Measurements from ENCODE around the gene SAE1.
"Not testable (repeated sequence)": the region's sequence is repeated elsewhere in the genome, so short reads cannot be mapped to it uniquely, and the experiment has no call there.

SAE1 gene

GRCh38 chr19:47130120-47130588, 481 bp upstream of the SAE1 start:
- no peak for DNase-seq (ENCODE audit: low read depth in 3 of 3)

DNA sequence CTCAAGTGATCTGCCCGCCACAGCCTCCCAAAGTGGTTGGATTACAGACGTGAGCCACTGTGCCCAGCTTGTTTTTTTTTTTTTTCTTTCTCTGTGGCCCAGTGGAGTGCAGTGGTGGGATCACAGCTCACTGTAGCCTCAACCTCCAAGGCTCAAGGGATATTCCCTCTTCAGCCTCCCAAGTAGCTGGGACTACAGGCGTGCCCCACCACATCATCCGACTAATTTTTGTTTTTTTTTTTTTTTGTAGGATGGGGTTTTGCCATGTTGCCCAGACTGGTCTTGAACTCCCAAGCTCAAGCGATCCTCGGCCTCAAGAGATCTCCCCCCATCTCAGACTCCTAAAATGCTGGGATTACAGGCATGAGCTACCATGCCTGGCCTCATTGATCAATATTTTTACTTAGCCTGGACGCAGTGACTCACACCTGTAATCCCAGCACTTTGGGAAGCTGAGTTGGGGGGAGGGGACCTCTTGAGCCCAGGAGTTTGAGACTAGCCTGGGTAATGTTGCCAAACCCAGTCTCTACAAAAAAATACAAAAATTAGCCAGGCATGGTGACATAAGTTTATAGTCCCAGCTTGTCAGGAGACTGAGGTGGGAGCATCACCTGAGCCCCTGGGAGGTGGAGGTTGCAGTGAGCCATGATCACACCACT, 1.7 kb downstream of the SAE1 start:
- no peak for DNase-seq (ENCODE audit: low read depth in 3 of 3)

GRCh38 chr19:47133021-47133471, 2.4 kb downstream of the SAE1 start:
- DNase-seq (ENCODE audit: low read depth in 3 of 3) = no peak

DNA sequence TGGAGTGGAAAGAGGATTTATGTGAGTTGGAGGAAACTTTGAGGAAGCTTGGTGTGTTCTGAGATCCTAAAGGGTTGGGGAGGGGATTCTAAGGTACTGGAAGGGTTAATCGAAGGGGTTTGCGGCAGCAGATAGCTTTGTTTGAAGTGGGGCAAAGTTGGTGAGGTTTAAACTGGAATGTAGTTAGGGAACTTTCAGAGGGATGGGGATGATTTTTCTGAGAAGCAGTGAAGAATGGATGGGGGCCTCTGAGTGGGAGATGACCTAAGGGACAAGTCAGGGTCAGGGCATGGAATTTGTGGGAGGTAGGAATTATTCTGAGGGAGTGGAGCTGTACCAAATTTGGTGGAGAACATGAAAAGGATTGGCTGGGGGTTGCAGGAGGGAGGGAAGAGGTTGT, 3.9 kb downstream of the SAE1 start:
- no peak for DNase-seq (ENCODE audit: low read depth in 3 of 3)

DNA sequence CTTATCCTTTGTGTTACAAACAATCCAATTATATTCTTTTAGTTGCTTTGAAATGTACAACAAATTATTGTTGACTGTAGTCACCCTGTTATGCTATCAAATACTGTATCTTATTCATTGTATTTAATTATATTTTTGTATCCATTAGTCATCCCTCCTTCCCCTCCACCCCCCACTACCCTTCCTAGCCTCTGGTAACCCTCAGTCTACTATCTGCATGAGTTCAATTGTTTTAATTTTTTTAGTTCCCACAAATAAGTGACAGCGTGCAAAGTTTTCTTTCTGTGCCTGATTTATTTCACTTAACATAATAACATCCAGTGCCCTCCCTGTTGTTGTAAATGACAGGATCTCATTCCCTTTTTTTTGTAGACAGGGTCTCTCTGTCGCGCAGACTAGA, 4.5 kb downstream of the SAE1 start:
- no peak for DNase-seq (ENCODE audit: low read depth in 3 of 3)

DNA sequence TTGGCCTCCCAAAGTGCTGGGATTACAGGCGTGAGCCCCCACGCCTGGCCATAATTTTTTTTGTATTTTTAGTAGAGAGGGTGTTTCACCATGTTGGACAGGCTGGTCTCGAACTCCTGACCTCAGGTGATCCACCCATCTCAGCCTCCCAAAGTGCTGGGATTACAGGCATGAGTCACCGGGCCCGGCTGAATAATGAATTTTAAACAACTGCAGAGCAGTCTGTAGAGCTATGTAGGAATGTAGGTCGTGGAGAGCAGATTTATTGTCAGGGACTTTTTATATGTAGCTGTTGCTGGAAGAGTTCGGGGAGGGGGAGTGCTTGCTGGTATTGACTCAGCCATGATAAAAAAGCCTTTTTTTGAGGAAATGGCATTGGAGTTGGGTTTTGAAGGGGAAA, 10.6 kb downstream of the SAE1 start:
- DNase-seq (ENCODE audit: low read depth in 3 of 3) = not testable (repeated sequence)

DNA sequence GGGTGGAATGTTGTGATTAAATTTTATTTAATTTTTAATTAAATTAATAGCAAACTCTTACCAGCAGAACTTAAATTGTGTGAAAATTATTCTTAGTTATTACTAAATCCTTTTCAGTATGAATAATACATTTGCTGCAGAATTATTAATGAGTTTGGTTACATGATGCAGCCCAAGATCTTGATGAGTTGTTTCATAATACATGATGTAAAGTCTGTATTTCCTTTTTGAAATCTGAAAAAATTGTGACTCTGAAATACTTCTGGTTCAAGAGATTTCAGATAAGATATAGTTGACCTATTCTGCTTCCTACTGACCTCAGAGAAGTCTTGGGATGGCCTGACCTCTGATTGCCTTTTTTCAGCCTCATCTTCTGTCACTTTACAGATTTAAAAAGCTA, 11.1 kb downstream of the SAE1 start:
- DNase-seq (ENCODE audit: low read depth in 3 of 3) = no peak

GRCh38 chr19:47142779-47143178, 12.1 kb downstream of the SAE1 start:
- DNase-seq (ENCODE audit: low read depth in 3 of 3) = no peak

GRCh38 chr19:47143322-47144073, 12.9 kb downstream of the SAE1 start:
- no peak for DNase-seq (ENCODE audit: low read depth in 3 of 3)

DNA sequence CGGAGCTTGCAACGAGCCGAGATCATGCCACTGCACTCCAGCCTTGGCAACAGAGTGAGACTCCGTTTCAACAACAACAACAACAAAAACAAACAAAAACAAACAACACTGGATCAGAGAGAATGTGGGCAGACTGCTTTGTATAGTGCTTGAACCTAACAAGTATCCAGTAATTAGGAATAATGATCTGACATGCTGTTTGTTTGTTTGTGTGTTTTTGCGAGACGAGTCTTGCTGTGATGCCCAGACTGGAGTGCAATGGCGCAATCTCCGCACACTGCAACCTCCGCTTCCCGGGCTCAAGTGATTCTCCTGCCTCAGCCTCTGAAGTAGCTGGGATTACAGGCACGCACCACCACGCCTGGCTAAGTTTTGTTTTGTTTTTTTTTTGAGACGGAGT, 14.0 kb downstream of the SAE1 start:
- DNase-seq (ENCODE audit: low read depth in 3 of 3) = no peak

DNA sequence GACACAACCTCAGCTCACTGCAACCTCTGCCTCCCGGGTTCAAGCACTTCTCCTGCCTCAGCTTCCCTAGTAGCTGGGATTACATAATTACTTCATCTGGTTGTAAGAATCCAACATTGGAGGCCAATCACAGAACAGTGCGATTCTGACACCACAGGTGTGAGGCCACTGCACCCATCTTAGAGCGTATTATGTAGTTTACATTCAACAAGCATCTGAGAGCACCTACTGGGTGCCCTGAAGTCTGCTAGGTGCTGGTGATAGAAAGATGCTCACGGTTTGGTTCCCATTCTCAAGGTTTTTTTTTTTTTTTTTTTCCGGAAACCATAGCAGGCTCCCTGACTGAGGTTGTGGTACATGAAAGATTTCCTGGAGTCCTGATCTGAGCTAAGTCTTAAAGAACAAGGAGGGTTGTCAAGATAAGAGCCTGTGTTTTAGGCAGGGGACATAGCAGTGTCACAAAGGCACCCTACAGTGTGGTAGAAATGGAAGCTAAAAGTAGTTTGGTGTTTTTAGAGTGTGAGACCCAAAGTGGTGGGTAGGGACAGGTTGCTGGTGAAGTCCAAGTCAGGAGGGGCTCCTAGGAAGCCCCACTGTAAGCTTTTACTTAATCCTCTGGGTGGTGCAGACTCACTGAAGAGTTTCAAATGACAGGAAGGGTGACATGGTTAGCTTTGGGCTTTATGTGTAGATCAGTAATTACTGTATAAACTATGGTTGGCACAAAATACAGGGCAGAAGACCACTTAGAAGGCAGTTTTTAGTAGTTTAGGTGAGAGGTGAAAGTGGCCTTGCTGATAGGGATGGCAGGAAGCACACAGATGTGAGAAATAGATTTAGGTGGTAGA, 15.2 kb downstream of the SAE1 start:
- no peak for DNase-seq (ENCODE audit: low read depth in 3 of 3)

- DNase-seq (ENCODE audit: low read depth in 3 of 3) = no peak
These were observed 16.3 kb downstream of the SAE1 start for GRCh38 chr19:47146920-47147319.

GRCh38 chr19:47151627-47152026, 21.0 kb downstream of the SAE1 start:
- DNase-seq (ENCODE audit: low read depth in 3 of 3) = no peak

- no peak for DNase-seq (ENCODE audit: low read depth in 3 of 3)
These were observed 21.6 kb downstream of the SAE1 start for GRCh38 chr19:47152205-47152604.

- DNase-seq (ENCODE audit: low read depth in 3 of 3) = no peak
These were observed 22.0 kb downstream of the SAE1 start for GRCh38 chr19:47152632-47153031.

GRCh38 chr19:47153266-47153665, 22.6 kb downstream of the SAE1 start:
- no peak for DNase-seq (ENCODE audit: low read depth in 3 of 3)

DNA sequence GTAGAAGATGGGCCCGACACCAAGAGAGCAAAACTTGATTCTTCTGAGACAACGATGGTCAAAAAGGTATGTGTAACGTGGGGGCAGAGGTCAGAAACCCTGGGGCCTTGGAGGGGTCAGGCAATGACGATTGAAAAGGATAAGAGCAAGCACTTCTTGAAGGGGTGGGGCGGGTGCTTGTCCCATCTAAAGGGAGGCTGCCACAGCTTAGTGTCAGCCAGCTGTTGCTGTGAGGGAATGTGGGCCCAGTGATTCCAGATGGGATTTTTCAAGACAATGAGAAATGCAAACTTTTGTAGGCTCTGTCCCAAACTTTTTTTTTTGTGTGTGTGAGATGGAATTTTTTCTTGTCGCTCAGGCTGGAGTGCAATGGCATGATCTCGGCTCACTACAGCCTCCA, 24.5 kb downstream of the SAE1 start:
- no peak for DNase-seq (ENCODE audit: low read depth in 3 of 3)

DNA sequence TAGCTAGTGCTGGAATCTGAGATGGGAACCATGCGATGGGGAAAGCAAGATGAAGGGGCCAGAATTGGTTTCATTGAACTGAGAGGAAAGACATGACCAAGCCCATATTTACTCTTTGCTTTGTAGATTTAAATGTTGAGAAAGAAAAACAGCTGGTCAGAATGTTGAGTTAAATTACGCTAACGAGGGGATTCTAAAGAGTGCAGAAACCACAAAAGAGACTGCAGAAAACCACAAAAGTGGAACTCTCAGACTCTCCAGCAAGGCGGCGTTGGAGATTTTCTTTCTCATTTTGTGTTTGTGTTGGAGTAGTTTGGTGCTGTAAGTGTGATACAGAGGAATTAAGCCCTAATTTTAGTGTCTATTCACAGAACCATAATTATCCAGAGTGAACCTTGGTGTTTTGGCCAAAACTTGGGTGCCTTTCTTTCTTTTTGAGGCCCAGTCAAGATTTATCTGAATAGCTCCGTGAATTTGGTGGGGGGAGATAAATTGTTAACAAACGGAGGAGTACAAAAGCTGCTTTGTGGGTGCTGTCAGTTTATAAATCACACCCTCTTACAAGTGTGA, 26.3 kb downstream of the SAE1 start:
- no peak for DNase-seq (ENCODE audit: low read depth in 3 of 3)

- peak in 1 of 3 experiments; percentile 14 for DNase-seq (ENCODE audit: low read depth in 3 of 3)
These were observed 27.0 kb downstream of the SAE1 start for GRCh38 chr19:47157431-47158321.

DNA sequence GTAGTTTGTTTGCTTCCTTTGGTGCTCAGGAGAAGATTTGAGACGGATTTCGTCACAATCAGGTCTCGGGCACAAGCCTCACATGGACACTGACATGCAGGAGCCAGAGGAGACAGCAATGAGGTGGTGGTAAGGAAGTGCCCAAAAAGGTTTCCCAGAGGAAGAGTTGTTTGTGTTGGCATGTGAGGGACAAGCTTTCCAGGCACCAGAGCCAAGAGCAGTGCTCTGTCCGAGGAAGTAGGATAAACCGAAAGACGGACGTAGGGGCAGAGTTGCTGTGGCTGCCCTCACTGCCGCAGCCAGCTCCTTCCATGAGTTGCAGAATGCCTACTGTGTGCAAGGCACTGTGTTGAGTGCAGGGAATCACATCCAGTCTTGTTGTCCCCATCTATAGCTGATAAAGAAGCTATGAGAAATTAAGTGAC, 27.7 kb downstream of the SAE1 start:
- DNase-seq (ENCODE audit: low read depth in 3 of 3) = no peak

All from stimulated activated CD4-positive, alpha-beta T cell treated with anti-CD3 and anti-CD28 coated beads, TNF-alpha, amount 100 ng/mL, for 24 hours (primary cell).